Renal cortex interstitium (tissue), 11 donors: ENCODE data around the gene XPO1. TPM values are rescaled to one million over a fixed set of nuclear protein-coding genes. Genes with fewer than 3 reads are reported as not detected.
A peak's percentile ranks its signal among the peaks of the same experiment; 100 is the strongest.

ENCODE experiments used
- DNase-seq, 11 donors: peaks; one replicate each; pipeline ENCODE4 v3.0.0-alpha.2; 2013; ENCODE audit warnings: low read depth in 9 of 11, low spot score in 4 of 11; ENCODE audit errors: extremely low read depth in 1 of 11
- polyA plus RNA-seq, 3 donors: library from polyadenylated mRNA; unstranded; fragments of 120-200 nt; gene quantifications; one replicate each; pipeline ENCODE4 v1.2.1, GENCODE V29; 2013; ENCODE audit not compliant: insufficient read length in 3 of 3

Gene XPO1
- polyA plus RNA-seq, 3 donors = 237 to 304 (median 271) TPM

GRCh38 chr2:61538920-61539520 lies 864 bp upstream of the XPO1 start:
- peak in 9 of 11 donors; percentile 22 to 47 (median 38) for DNase-seq

GRCh38 chr2:61537950-61538199 lies 281 bp downstream of the XPO1 start:
- no peak for DNase-seq

GRCh38 chr2:61537277-61537949 lies 743 bp downstream of the XPO1 start:
- peak in 4 of 11 donors; percentile 4 to 32 (median 10) for DNase-seq

GRCh38 chr2:61536572-61537276 lies 1.4 kb downstream of the XPO1 start:
- peak; percentile 66 to 90 (median 79) for DNase-seq

- peak in 5 of 11 donors; percentile 11 to 25 (median 20) for DNase-seq
These were observed 2.0 kb downstream of the XPO1 start for GRCh38 chr2:61536180-61536571.

GRCh38 chr2:61535449-61535848 lies 2.7 kb downstream of the XPO1 start:
- DNase-seq = no peak

- no peak for DNase-seq
These were observed 3.2 kb downstream of the XPO1 start for GRCh38 chr2:61534926-61535325.

- DNase-seq = no peak
These were observed 7.4 kb downstream of the XPO1 start for GRCh38 chr2:61530749-61531148.

- DNase-seq = no peak
These were observed 8.0 kb downstream of the XPO1 start for GRCh38 chr2:61529944-61530735.

- DNase-seq = no peak
These were observed 17.9 kb downstream of the XPO1 start for GRCh38 chr2:61520261-61520660.

GRCh38 chr2:61512768-61513398 lies 25.3 kb downstream of the XPO1 start:
- peak in 2 of 11 donors; percentile 8 to 11 for DNase-seq

- no peak for DNase-seq
These were observed 27.2 kb downstream of the XPO1 start for GRCh38 chr2:61510674-61511671.

GRCh38 chr2:61504949-61505348 lies 33.2 kb downstream of the XPO1 start:
- DNase-seq = no peak

GRCh38 chr2:61499060-61499459 lies 39.1 kb downstream of the XPO1 start:
- DNase-seq = no peak

- no peak for DNase-seq
These were observed 44.6 kb downstream of the XPO1 start for GRCh38 chr2:61493523-61493942.

GRCh38 chr2:61492476-61492875 lies 45.7 kb downstream of the XPO1 start:
- no peak for DNase-seq

- DNase-seq = no peak
These were observed 52.9 kb downstream of the XPO1 start for GRCh38 chr2:61485281-61485680.

- DNase-seq = no peak
These were observed 60.1 kb downstream of the XPO1 start for GRCh38 chr2:61478086-61478485.
